ENCODE results near the gene GSK3B.

The GSK3B gene

GRCh38 chr3:119880966-119881365, 213.3 kb downstream of the GSK3B start:
- no peak for DNase-seq (ENCODE audit: low read depth)

- no peak for DNase-seq (ENCODE audit: low read depth)
Observed at GRCh38 chr3:119873646-119874045, 220.6 kb downstream of the GSK3B start.

GRCh38 chr3:119872773-119873172, 221.5 kb downstream of the GSK3B start:
- DNase-seq (ENCODE audit: low read depth) = no peak

GRCh38 chr3:119871571-119871970, 222.7 kb downstream of the GSK3B start:
- no peak for DNase-seq (ENCODE audit: low read depth)

- DNase-seq (ENCODE audit: low read depth) = no peak
Observed at GRCh38 chr3:119870512-119870911, 223.7 kb downstream of the GSK3B start.

GRCh38 chr3:119864476-119864875, 229.8 kb downstream of the GSK3B start:
- no peak for DNase-seq (ENCODE audit: low read depth)

- DNase-seq (ENCODE audit: low read depth) = no peak
Observed at GRCh38 chr3:119862616-119863015, 231.6 kb downstream of the GSK3B start.

- DNase-seq (ENCODE audit: low read depth) = no peak
Observed at GRCh38 chr3:119861681-119862080, 232.6 kb downstream of the GSK3B start.

GRCh38 chr3:119859728-119860127, 234.5 kb downstream of the GSK3B start:
- no peak for DNase-seq (ENCODE audit: low read depth)

GRCh38 chr3:119858957-119859356, 235.3 kb downstream of the GSK3B start:
- DNase-seq (ENCODE audit: low read depth) = no peak

GRCh38 chr3:119856695-119857094, 237.6 kb downstream of the GSK3B start:
- DNase-seq (ENCODE audit: low read depth) = no peak

- DNase-seq (ENCODE audit: low read depth) = no peak
Observed at GRCh38 chr3:119849126-119849525, 245.1 kb downstream of the GSK3B start.

- no peak for DNase-seq (ENCODE audit: low read depth)
Observed at GRCh38 chr3:119841808-119842471, 252.3 kb downstream of the GSK3B start.

- DNase-seq (ENCODE audit: low read depth) = no peak
Observed at GRCh38 chr3:119835556-119835955, 258.7 kb downstream of the GSK3B start.

GRCh38 chr3:119834754-119835370, 259.4 kb downstream of the GSK3B start:
- DNase-seq (ENCODE audit: low read depth) = no peak

GRCh38 chr3:119831941-119832371, 262.3 kb downstream of the GSK3B start:
- DNase-seq (ENCODE audit: low read depth) = no peak

GRCh38 chr3:119831022-119831421, 263.2 kb downstream of the GSK3B start:
- no peak for DNase-seq (ENCODE audit: low read depth)

GRCh38 chr3:119829420-119829819, 264.8 kb downstream of the GSK3B start:
- DNase-seq (ENCODE audit: low read depth) = no peak

GRCh38 chr3:119826711-119827608, 267.3 kb downstream of the GSK3B start:
- no peak for DNase-seq (ENCODE audit: low read depth)

GRCh38 chr3:119825820-119826219, 268.4 kb downstream of the GSK3B start:
- DNase-seq (ENCODE audit: low read depth) = no peak

- DNase-seq (ENCODE audit: low read depth) = no peak
Observed at GRCh38 chr3:119819806-119820205, 274.4 kb downstream of the GSK3B start.

GRCh38 chr3:119818937-119819336, 275.3 kb downstream of the GSK3B start:
- no peak for DNase-seq (ENCODE audit: low read depth)

Measured in activated gamma-delta T cell treated with anti-CD3 and anti-CD28 coated beads, Interleukin-2, amount 50 U/mL, for 16 hours (primary cell).